Measurements from ENCODE around the gene MAP3K21. TPM values are rescaled to one million over a fixed set of nuclear protein-coding genes. Genes with fewer than 3 reads are reported as not detected.

MAP3K21 gene
- total RNA-seq, 1 experiment from 2014 or later: 24.2 TPM

DNA sequence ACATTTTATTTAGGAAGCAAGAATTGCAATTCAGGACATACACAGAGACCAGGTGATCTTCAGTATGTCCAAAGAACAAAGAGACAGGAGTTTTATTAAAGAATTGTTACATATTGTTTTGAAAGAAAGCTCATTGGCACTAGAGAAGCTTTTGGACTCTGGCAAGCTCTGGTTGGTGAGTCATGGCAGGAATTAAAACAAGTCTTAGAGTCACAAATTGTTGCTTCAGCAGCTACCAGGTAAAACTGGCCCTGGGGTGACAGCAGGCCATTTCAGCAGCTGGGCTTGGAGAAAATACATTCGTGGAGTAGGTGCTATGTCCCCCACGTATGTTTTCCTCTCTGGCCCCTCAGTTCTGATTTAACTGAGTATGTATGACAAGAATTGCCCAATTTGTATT, 58.8 kb downstream of the MAP3K21 start:
- Mint-ChIP-seq H3K9me3 (ENCODE audit: unreplicated experiment) (peaks cover 11% of the 10 kb centered on the region), H3K4me3 (ENCODE audit: unreplicated experiment) (no peak overlapping the region), H3K36me3 (ENCODE audit: insufficient read depth, unreplicated experiment) (peaks cover 26% of the 10 kb centered on the region), H3K27me3 (ENCODE audit: insufficient read depth, unreplicated experiment) (no peaks in the 10 kb centered on the region), H3K4me1 (ENCODE audit: insufficient read depth, unreplicated experiment) (peaks cover 6% of the 10 kb centered on the region), H3K27ac (ENCODE audit: low read depth, unreplicated experiment) (no peak overlapping the region)
- DNase-seq (ENCODE audit: unreplicated experiment): peak; percentile 91
- BruUV-seq (replicated peaks): no TSS peak
- CTCF ChIA-PET: interaction anchor here (0.6 to 3.3 kb wide), 14 partner anchors 8 to 1762 kb away, joined by 3 to 43 read pairs (median 5); no protein-coding TSS in a partner anchor
- no peak for TF ChIP-seq CTCF (IDR thresholded peaks at IDR 0.05; ENCODE audit: unreplicated experiment)
- intact Hi-C loops (cut with micrococcal nuclease): no loop called here
- POLR2A ChIA-PET: interaction anchor here (0.6 to 2.9 kb wide), 23 partner anchors 9 to 730 kb away, joined by 3 to 15 read pairs (median 4); no protein-coding TSS in a partner anchor

DNA sequence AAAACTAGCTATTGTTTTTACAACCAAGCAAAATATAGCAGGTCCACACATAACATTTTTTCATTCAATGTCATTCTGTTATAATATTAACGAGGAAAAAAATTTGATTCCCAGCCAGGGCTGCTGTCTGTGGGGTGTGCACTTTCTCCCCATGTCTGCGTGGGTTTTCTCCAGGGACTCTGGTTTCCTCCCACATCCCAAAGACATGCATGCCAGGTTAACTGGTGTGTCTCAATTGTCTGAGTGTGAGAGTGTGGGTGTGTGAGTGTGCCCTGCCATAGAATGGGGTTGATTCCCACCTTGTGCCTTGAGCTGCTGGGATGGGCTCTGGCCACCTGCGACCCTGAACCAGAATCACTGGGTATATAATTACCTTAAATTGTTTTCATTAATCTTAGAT, 60.1 kb downstream of the MAP3K21 start:
- H3K36me3 Mint-ChIP-seq (ENCODE audit: insufficient read depth, unreplicated experiment): peaks cover 17% of the 10 kb centered on the region

GRCh38 chr1:233389169-233389568, 61.6 kb downstream of the MAP3K21 start:
- ChIA-PET CTCF (interaction anchor here (0.6 to 5.2 kb wide), 11 partner anchors 25 to 700 kb away, joined by 3 to 74 read pairs (median 6); no protein-coding TSS in a partner anchor), POLR2A (interaction anchor here (0.7 kb wide), 1 partner anchor 93 kb away, joined by 3 read pairs; no protein-coding TSS in a partner anchor)
- no TSS peak for BruUV-seq (replicated peaks)
- peaks cover 2% of the 10 kb centered on the region for H3K36me3 Mint-ChIP-seq (ENCODE audit: insufficient read depth, unreplicated experiment)
- DNase-seq (ENCODE audit: unreplicated experiment): peak; percentile 55
- H3K4me1 Mint-ChIP-seq (ENCODE audit: insufficient read depth, unreplicated experiment): peaks cover 6% of the 10 kb centered on the region
- no peaks in the 10 kb centered on the region for H3K9me3 Mint-ChIP-seq (ENCODE audit: unreplicated experiment)
- TF ChIP-seq CTCF (IDR thresholded peaks at IDR 0.05; ENCODE audit: unreplicated experiment): no peak
- H3K4me3 Mint-ChIP-seq (ENCODE audit: unreplicated experiment): no peak overlapping the region
- intact Hi-C loops (cut with micrococcal nuclease): no loop called here
- no peak overlapping the region for H3K27ac Mint-ChIP-seq (ENCODE audit: low read depth, unreplicated experiment)
- H3K27me3 Mint-ChIP-seq (ENCODE audit: insufficient read depth, unreplicated experiment): no peaks in the 10 kb centered on the region

More for the DNA sequence above, 60.1 kb downstream of the MAP3K21 start:
- POLR2A ChIA-PET: interaction anchor here (0.6 to 1.9 kb wide), 14 partner anchors 9 to 226 kb away, joined by 3 to 13 read pairs (median 3); no protein-coding TSS in a partner anchor
- intact Hi-C loops (cut with micrococcal nuclease): no loop called here
- H3K27ac Mint-ChIP-seq (ENCODE audit: low read depth, unreplicated experiment): no peak overlapping the region
- no peak for DNase-seq (ENCODE audit: unreplicated experiment)
- no peak for TF ChIP-seq CTCF (IDR thresholded peaks at IDR 0.05; ENCODE audit: unreplicated experiment)
- CTCF ChIA-PET: interaction anchor here (0.5 to 3.3 kb wide), 12 partner anchors 10 to 680 kb away, joined by 3 to 43 read pairs (median 4); no protein-coding TSS in a partner anchor
- TSS peak; percentile 6 for BruUV-seq (replicated peaks)
- peaks cover 6% of the 10 kb centered on the region for H3K4me1 Mint-ChIP-seq (ENCODE audit: insufficient read depth, unreplicated experiment)
- no peak overlapping the region for H3K4me3 Mint-ChIP-seq (ENCODE audit: unreplicated experiment)
- H3K9me3 Mint-ChIP-seq (ENCODE audit: unreplicated experiment): peaks cover 9% of the 10 kb centered on the region
- no peaks in the 10 kb centered on the region for H3K27me3 Mint-ChIP-seq (ENCODE audit: insufficient read depth, unreplicated experiment)

DNA sequence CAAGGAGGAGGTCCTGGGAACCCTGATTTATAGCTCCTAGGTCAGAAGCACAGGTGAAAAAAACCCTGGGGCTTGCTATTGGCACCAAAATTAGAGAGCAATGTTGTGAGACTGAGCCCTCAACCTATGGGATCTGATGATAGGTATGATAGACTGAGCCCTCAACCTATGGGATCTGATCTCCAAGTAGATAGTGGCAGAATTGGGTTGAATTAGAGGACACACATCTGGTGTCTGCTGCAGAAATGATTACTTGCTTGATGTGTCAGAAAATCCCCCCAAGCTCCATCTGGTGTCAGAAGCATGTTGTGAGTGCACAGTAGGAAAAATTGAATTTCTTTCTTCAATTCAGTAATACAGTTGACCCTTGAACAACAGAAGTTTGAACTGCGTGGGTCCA, 62.4 kb downstream of the MAP3K21 start:
- no peak overlapping the region for H3K4me3 Mint-ChIP-seq (ENCODE audit: unreplicated experiment)
- peak; percentile 30 for DNase-seq (ENCODE audit: unreplicated experiment)
- peaks cover 6% of the 10 kb centered on the region for H3K4me1 Mint-ChIP-seq (ENCODE audit: insufficient read depth, unreplicated experiment)
- no peaks in the 10 kb centered on the region for H3K36me3 Mint-ChIP-seq (ENCODE audit: insufficient read depth, unreplicated experiment)
- H3K27ac Mint-ChIP-seq (ENCODE audit: low read depth, unreplicated experiment): no peak overlapping the region
- TF ChIP-seq CTCF (IDR thresholded peaks at IDR 0.05; ENCODE audit: unreplicated experiment): no peak
- POLR2A ChIA-PET: interaction anchor here (0.7 to 1.1 kb wide), 2 partner anchors 9 to 94 kb away, joined by 3 read pairs; no protein-coding TSS in a partner anchor
- no TSS peak for BruUV-seq (replicated peaks)
- intact Hi-C loops (cut with micrococcal nuclease): loop anchor here (10.0 kb wide), 1 partner anchor 935 kb away; no protein-coding TSS in a partner anchor
- H3K27me3 Mint-ChIP-seq (ENCODE audit: insufficient read depth, unreplicated experiment): no peaks in the 10 kb centered on the region
- no peaks in the 10 kb centered on the region for H3K9me3 Mint-ChIP-seq (ENCODE audit: unreplicated experiment)
- CTCF ChIA-PET: interaction anchor here (0.7 to 5.2 kb wide), 12 partner anchors 16 to 920 kb away, joined by 3 to 74 read pairs (median 4); no protein-coding TSS in a partner anchor

Measured in MCF 10A (cell line).